AG04449 (cell line): Measurements from ENCODE around the gene VSX1.

Source experiments
- CTCF ChIA-PET: fragments of 350-600 bp; formaldehyde crosslinking; extraction: SDS; loops from one replicate; lab custom pipeline; 2021; ENCODE audit warnings: antibody characterized with exemption; lab: Yijun Ruan, JAX
- POLR2A ChIA-PET: fragments of 400-600, 350-600 bp; formaldehyde crosslinking; extraction: SDS; loops from one replicate; lab custom pipeline; 2020; ENCODE audit warnings: antibody characterized with exemption, inconsistent platforms; lab: Yijun Ruan, JAX
- DNase-seq: peaks from one replicate; pipeline ENCODE4 v3.0.0-alpha.2; 2010; ENCODE audit warnings: low read depth, low spot score
- H3K4me3 ChIP-seq: 2 replicates; pipeline ENCODE4 v1.5.1; 2011; ENCODE audit warnings: low read depth, mild to moderate bottlenecking, control low read depth, low read length
- TF ChIP-seq, protein P1 (sequence below): IDR thresholded peaks from one replicate; pipeline ENCODE4 v1.5.1; 2011; ENCODE audit warnings: mild to moderate bottlenecking, moderate library complexity, low read length, control low read depth, inconsistent platforms; ENCODE audit not compliant: insufficient read depth; ENCODE audit errors: missing control alignments

VSX1 gene

DNA sequence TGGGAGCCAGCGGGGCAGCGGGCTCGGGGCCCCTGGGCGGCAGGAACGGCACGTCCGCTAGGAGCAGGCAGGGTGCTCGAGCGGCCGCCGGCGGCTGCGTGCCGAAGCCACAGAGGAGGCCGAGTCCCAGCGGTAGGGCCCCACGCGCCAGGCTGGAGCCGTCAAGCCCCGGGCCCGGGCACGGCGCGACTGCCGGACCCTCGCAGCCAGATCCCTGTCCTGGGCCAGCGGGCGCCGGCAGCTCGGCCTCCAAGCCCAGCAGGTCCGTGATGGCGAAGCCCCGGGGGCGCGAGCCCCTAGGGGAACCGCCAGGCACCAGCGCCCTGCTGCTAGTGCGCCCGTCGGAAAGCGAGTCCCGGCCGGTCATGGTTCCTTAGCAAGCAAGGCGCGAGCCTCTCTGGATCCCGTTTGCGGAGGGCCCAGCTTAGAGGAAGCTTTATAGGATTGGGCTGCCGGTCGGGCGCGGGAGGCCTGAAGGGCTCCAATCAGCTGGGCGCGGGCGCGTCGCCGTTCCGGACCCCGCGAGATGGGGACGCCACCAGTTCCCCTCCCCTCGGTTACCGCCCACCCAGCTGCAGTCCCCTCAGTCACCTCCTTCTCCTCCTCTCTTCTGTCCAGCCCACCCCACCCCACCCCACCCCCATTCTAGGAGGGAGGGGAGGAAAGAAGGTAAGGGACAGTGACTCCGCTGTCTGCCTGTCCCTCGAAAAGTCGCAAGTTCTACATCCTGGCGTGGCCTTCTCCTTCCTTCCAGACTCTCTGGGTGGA, at the start of gene VSX1:
TSS of gene VSX1 (minus strand) at position 412 of the 768 bp plus-strand sequence. CDS start at position 367, 45 bp downstream.
- no peak within 1 kb of the TSS for H3K4me3 ChIP-seq
- CTCF ChIA-PET: no interaction called here
- POLR2A ChIA-PET: no interaction called here
- no peak for DNase-seq
- TF ChIP-seq, protein P1, sequence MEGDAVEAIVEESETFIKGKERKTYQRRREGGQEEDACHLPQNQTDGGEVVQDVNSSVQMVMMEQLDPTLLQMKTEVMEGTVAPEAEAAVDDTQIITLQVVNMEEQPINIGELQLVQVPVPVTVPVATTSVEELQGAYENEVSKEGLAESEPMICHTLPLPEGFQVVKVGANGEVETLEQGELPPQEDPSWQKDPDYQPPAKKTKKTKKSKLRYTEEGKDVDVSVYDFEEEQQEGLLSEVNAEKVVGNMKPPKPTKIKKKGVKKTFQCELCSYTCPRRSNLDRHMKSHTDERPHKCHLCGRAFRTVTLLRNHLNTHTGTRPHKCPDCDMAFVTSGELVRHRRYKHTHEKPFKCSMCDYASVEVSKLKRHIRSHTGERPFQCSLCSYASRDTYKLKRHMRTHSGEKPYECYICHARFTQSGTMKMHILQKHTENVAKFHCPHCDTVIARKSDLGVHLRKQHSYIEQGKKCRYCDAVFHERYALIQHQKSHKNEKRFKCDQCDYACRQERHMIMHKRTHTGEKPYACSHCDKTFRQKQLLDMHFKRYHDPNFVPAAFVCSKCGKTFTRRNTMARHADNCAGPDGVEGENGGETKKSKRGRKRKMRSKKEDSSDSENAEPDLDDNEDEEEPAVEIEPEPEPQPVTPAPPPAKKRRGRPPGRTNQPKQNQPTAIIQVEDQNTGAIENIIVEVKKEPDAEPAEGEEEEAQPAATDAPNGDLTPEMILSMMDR: no peak

DNA sequence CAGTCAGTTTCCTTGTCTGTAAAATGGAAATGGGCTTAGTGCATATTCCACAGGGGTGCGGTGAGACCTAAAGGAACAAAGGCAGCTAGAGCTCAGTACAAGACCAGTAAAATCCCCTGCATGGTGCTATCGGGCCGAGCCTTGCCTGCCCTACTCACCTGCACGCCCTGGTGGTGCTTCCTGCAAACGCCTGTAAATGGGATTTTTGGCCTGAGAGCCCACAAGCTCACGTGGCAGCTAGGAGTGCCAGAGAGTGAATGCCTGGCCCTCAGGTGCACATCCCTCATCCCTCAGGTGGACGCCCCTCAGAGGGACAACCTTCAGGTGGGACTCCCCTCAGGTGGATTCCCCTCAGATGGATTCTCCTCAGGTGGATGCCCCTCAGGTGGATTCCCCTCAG, 48.0 kb upstream of the VSX1 start:
- CTCF ChIA-PET: no interaction called here
- H3K4me3 ChIP-seq: no peak overlapping the region
- DNase-seq: no peak
- TF ChIP-seq, protein P1: no peak
- POLR2A ChIA-PET: no interaction called here

DNA sequence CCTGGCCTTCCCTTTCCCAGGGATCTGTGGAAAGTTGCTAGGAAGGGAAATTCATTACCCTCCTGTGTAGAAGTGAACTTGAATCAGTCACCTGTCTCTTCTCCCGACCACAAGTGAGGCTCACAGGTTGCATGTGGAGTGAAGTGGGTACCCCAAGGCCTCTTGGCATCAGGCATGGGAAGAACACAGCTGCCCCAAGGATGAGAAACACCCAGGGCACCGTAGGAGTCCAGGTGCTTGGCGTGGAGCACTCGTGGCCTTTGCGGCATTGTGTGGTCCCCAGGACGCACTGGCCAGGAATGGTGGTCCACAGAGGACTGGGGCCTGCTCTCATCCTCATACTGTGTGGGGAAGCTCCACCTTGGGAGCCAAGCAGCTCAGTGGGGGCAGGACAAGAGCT, 47.5 kb upstream of the VSX1 start:
- TF ChIP-seq, protein P1: no peak
- no peak overlapping the region for H3K4me3 ChIP-seq
- CTCF ChIA-PET: no interaction called here
- no peak for DNase-seq
- POLR2A ChIA-PET: no interaction called here

DNA sequence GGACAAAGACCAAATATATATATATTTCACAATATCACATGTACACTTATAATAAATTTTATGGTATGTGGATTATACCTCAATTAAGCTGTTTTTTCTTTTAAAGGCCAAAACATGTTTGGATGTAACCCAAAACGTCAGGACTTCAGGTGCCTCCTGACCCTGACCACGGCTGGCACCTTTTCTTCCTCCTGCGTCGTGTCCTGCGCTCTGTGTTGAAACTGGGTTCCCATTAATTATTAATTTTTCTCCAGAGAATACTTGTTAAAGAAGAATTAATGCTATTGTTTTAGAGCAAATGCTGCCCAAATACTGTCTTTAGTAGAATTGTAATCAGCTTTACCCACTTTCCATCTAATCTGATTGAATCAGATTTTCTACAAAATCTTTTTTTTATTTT, 46.7 kb upstream of the VSX1 start:
- CTCF ChIA-PET: no interaction called here

DNA sequence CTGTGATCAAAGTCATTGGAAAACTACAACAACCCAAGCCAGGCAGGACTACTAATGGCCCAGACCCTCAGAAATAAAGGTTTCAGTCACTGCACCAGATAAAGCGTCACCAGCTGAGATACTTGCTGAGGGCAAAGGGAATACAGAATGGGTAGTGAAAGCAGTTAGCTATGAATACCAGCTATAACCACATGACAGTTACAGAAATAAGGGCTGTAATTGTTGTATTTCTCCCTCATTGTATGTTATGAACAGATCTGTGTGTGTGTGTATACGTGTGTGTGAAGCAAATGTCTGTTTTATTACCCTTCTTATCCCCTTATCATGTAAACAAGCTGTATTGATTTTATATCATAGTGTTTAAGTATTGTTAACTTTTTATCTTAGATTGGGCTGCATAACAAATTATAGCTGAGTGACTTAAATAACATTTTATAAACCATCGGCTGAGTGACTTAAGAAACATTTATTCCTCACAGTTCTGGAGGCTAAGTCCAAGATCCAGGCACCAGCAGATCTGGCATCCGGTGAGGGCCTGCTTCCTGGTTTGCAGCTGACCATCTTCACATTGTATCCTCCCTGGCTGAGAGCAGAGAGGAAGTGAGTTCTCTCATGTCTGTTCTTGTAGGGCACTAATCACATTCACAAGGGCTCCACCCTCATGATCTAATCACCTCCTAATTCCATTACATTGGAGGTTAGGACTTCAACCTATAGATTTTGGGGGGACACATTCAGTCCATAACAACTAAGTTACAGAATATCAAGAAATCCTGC, 46.0 kb upstream of the VSX1 start:
- H3K4me3 ChIP-seq: no peak overlapping the region
- TF ChIP-seq, protein P1: no peak
- ChIA-PET POLR2A (no interaction called here), CTCF (no interaction called here)
- no peak for DNase-seq

More for the DNA sequence above, 46.7 kb upstream of the VSX1 start:
- no peak overlapping the region for H3K4me3 ChIP-seq
- DNase-seq: no peak
- POLR2A ChIA-PET: no interaction called here
- TF ChIP-seq, protein P1: no peak

DNA sequence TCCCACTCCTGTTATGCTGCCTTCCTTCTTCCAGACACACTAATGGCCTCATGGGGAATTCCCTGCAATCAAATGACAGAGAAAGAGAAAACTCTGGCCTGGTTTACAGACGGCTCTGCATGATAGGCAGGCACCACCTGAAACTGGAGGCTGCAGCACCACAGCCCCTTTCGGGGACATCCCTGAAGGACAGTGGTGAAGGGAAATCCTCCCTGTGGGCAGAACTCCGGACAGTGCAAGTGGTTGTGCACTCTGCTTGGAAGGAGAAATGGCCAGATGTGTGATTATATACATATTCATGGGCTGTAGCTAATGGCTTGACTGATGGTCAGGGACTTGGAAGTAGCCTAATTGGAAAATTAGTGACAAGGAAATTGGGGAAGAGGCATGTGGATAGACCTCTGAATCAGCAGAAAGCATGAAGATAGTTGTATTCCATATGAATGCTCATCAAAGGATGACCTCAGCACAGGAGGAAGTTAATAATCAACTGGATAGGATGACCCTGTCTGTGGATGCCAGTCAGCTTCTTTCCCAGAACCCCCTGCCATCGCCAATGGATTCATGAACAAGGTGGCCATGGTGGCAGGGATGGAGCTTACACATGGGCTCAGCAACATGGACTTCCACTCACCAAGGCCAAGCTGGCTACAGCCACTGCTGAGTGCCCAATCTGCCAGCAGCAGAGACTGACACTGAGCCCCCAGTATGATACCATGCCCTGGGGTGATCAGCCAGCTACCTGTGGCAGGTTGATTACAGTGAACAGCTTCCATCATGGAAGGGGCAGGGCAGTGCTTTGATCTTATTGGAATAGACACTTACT, 44.5 kb upstream of the VSX1 start:
- POLR2A ChIA-PET: no interaction called here
- no peak for DNase-seq
- H3K4me3 ChIP-seq: no peak overlapping the region
- TF ChIP-seq, protein P1: no peak
- CTCF ChIA-PET: no interaction called here
